ENCODE results near the gene HSD3B7.

- TF ChIP-seq POLR2AphosphoS5 (IDR thresholded peaks at IDR 0.05; ENCODE audit: low read depth, low read length) (no peak), SIN3A (IDR thresholded peaks at IDR 0.05; ENCODE audit: borderline replicate concordance, insufficient read depth, low read length) (no peak), REST (IDR thresholded peaks at IDR 0.05; ENCODE audit: insufficient read depth in 1 of 2, low read depth in 2 of 2, low read length in 2 of 2) (no peak), TAF1 (IDR thresholded peaks at IDR 0.05; ENCODE audit: borderline replicate concordance, insufficient read depth, low read length) (no peak)
Observed at GRCh38 chr16:30977502-30977901, 7.5 kb upstream of the HSD3B7 start.

All from PFSK-1 (cell line).